GM21447 (cell line): ENCODE results near the gene SNUPN.
"Not testable (repeated sequence)": the region's sequence is repeated elsewhere in the genome, so short reads cannot be mapped to it uniquely, and the experiment has no call there.

ENCODE experiments used
- ATAC-seq: cut with Tn5 transposase; IDR thresholded peaks from one replicate; pipeline ENCODE4 v1.9.1; 2021; ENCODE audit not compliant: unreplicated experiment

Gene SNUPN

DNA sequence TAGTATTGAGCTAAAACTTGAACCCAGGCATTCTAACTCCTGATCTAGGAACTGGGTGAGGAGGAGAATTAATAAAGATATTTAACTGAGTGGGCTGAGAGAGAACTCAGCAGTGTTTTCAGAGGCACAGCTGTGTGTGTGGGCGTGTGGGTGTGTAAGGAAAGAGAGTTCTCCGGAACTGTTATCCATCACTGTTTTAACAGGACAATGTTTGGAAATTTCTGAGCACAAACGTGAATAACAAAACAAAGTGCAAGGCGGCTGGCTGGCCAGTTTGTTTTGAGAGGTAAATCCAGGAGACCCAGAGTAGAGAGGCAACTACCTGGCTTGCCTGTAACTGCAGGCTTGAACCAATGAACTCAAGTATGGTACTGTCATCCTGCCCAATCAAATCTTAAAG lies 41.4 kb downstream of the SNUPN start:
- no peak for ATAC-seq

- ATAC-seq, result no peak
Measured at GRCh38 chr15:75583701-75584100, 41.8 kb downstream of the SNUPN start.

GRCh38 chr15:75582943-75583342 lies 42.6 kb downstream of the SNUPN start:
- ATAC-seq, result not testable (repeated sequence)

- no peak for ATAC-seq
Measured at GRCh38 chr15:75578948-75579920, 46.3 kb downstream of the SNUPN start, which contains the start of gene PTPN9. Gene PTPN9 (minus strand): TSS chr15:75579315. CDS start chr15:75578776, 539 bp downstream.

DNA sequence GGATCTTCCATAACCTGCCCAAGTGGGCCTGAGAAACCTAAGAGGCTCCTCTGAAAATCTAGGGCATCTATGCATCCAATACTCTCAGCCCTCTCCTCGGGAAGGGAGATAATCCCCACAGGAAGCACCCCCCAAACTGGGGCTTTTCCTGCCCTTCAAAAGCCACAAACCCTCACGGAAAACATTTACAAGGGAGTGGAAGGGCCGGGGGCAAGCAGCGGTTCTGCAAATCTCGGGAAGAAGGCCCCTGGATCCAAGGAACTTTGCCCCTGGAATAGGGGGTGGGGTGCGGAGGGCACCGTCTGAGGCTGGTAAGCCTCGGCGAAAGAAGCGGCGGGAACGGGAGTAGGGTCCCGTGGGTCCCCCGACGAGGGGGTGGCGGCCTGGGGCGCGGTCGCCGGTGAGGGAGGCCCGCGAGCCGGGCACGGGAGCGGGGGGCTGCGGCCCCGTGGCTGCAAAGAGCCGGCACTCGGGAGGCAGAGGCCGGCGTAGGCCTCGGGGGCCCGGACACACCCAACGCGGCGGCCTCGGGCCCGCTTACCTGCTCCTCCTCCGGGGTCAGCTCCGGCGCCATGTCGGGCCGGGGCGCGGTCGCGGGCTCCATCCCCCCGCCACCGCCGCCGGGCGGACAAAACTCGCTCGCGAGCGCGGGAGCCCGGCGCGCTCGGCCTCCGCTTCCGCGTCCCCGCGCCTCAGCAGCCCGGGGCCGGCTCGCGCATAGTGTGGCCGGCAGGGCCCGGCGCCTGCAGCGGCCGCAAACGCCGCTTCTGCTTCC lies 47.2 kb downstream of the SNUPN start:
- no peak for ATAC-seq

DNA sequence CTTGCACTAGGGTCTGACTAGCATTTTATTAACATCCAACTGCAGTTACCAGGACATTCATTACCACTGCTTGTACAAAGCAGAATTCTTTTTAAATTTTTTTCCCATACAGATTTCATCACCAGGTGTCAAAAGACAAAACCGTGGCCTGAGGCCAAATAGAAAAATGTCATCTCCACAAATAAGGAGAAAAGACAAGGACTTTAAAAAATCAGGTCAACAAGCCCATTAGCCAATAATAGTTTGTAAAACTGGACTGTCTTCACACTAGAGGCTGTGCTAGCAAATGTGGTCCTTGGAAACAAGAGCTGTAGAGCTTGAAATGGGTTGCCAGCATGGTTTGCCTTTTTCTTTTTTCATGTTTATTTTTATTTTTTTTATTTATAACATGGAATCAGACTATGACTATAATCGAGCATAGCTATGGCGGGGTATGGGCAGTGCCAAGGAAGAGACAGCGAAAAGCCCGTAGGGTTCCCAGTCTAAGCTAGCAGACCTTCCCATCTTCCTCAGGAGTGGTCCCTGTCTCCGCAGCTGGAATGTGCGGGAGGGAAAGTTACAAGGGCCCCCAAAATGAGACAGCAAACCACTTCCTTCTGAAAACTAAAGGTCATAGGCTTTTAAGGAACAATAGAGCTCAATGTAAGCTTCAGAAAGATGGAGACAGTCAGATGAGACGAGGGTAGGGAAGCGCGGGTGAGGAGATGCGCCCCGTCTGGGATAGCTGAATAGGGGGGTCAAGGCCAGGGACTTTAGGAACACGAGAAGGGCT lies 47.9 kb downstream of the SNUPN start:
- no peak for ATAC-seq

GRCh38 chr15:75573648-75574384 lies 51.7 kb downstream of the SNUPN start:
- no peak for ATAC-seq

DNA sequence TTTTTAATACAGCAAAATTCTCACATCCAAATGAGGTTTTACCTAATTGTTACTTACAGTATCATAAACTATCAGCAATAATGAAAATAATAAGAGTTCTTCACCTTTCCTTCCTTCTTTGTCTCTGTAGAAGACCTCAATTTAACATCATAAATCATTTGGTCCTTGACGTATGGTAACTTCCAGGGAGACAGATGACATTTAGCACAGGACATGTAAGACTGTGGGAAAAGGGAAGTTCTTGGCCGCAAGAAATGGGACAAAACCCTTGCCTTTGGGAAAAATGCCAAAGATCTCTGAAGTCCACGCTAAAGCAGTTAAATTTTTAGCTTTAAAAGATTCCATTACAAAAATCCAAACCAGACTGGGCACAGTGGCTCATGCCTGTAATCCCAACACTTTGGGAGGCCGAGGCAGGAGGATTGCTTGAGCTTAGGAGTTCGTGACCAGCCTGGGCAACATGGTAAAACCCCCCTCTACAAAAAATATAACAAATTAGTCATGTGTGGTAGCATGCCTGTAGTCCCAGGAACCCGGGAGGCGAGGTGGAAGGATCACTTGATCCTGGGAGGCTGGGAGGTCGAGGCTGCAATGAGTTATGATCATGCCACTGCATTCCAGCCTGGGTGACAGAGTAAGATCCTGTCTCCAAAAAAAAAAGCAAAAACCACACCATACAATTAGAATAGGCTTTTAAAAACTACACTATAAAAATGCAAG lies 55.2 kb downstream of the SNUPN start:
- ATAC-seq, result no peak

- no peak for ATAC-seq
Measured at GRCh38 chr15:75565062-75565970, 60.2 kb downstream of the SNUPN start.

GRCh38 chr15:75561888-75562287 lies 63.6 kb downstream of the SNUPN start:
- no peak for ATAC-seq

GRCh38 chr15:75559360-75559759 lies 66.2 kb downstream of the SNUPN start:
- ATAC-seq, result not testable (repeated sequence)

DNA sequence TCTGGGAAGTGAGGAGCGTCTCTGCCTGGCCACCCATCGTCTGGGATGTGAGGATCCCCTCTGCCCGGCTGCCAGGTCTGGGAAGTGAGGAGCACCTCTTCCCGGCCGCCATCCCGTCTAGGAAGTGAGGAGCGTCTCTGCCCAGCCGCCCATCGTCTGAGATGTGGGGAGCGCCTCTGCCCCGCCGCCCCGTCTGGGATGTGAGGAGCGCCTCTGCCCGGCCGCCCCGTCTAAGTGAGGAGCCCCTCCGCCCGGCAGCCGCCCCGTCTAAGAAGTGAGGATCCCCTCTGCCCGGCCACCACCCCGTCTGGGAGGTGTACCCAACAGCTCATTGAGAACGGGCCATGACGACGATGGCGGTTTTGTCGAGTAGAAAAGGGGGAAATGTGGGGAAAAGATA lies 66.6 kb downstream of the SNUPN start:
- ATAC-seq, result not testable (repeated sequence)

DNA sequence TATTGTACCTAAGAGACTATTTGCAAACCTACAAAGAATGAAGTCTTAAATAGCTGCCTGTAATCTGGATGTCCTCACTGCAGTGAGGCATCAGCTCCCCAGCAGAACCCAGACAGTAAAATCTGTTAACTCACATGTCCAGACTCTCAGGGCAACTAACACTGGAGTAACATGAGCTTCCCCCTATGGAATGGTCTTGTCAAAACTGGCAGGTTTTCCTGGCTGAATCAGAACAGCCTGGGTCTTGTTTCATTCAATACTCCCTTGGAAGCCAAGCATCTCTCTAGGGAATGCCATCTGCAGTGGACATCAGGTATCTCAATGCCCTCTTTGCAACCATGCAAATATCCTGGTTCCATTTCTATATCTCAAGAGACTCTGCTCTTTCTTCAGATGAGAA lies 70.8 kb downstream of the SNUPN start:
- ATAC-seq, result no peak

GRCh38 chr15:75553659-75554058 lies 71.9 kb downstream of the SNUPN start:
- no peak for ATAC-seq

- no peak for ATAC-seq
Measured at GRCh38 chr15:75551091-75551490, 74.4 kb downstream of the SNUPN start.
